ENCODE data around the gene EHMT1. TPM values are rescaled to one million over a fixed set of nuclear protein-coding genes. Genes with fewer than 3 reads are reported as not detected.

EHMT1 gene
- total and polyA plus RNA-seq, 2 of the 8 experiments (the other 6 are each of a cell fraction or from before 2014, with no cell fraction given), result 95.7 to 163 TPM

GRCh38 chr9:137656416-137656815, 37.6 kb downstream of the EHMT1 start:
- peaks cover 0 to 11% (median 2%) of the 10 kb centered on the region in 4 experiments; a peak in 4 of 7 replicates for H3K4me1 ChIP-seq (replicated peaks in 1 of 4; ENCODE audit: control insufficient read depth in 3 of 4, insufficient read depth in 4 of 4, low read length in 3 of 4)
- CTCF ChIA-PET (ENCODE audit: partially characterized antibody), result interaction anchor here (0.6 to 0.9 kb wide), 2 partner anchors 10 to 15 kb away, joined by 3 read pairs; no protein-coding TSS in a partner anchor
- TF ChIP-seq RNF2 (IDR thresholded peaks at IDR 0.05; ENCODE audit: borderline replicate concordance, low read depth, low read length, missing control alignments, poor library complexity, severe bottlenecking), result no peak

More at GRCh38 chr9:137656416-137656815, 37.6 kb downstream of the EHMT1 start:
- no peak overlapping the region for H3K4me3 ChIP-seq (ENCODE audit: extremely low read depth in 1 of 4, insufficient read depth in 2 of 4, low read depth in 3 of 4, low read length in 4 of 4)
- no peak overlapping the region for H2AFZ ChIP-seq (ENCODE audit: low read length)
- no peak overlapping the region for H2BK12ac ChIP-seq (ENCODE audit: low read depth, low read length)
- H3K56ac ChIP-seq (replicated peaks; ENCODE audit: insufficient read length, low read depth, low read length), result no peak overlapping the region
- peaks cover 0 to 17% of the 10 kb centered on the region in 2 experiments for H4K20me1 ChIP-seq (replicated peaks in 1 of 2; ENCODE audit: control insufficient read depth in 1 of 2, insufficient read depth in 2 of 2, low read length in 2 of 2)
- no peak overlapping the region for H3K4ac ChIP-seq (replicated peaks; ENCODE audit: insufficient read length, low read depth, low read length)
- H3K4me2 ChIP-seq (ENCODE audit: insufficient read depth in 1 of 2, low read depth in 2 of 2, low read length in 2 of 2), result no peak overlapping the region
- no peak overlapping the region for H4K91ac ChIP-seq (replicated peaks; ENCODE audit: insufficient read length, low read length)
- H3K36me3 ChIP-seq (ENCODE audit: control insufficient read depth in 2 of 4, insufficient read depth in 4 of 4, low read length in 3 of 4), result peaks cover 0 to 7% (median 0%) of the 10 kb centered on the region in 4 experiments; a peak in 2 of 8 replicates
- H3K14ac ChIP-seq (ENCODE audit: insufficient read length), result no peak overlapping the region
- H3K23me2 ChIP-seq (ENCODE audit: low read depth, low read length), result no peaks in the 10 kb centered on the region; the same call in 1 of the 2 replicates
- H2BK120ac ChIP-seq (replicated peaks; ENCODE audit: low read depth, low read length), result no peak overlapping the region
- no peak overlapping the region for H2BK20ac ChIP-seq (ENCODE audit: low read length)
- no peak overlapping the region for H2AK5ac ChIP-seq (ENCODE audit: low read depth, low read length)
- no peak overlapping the region for H3K18ac ChIP-seq (ENCODE audit: extremely low read depth, low read length)
- 92% methylated on average over 6 of the region's 6 CpGs; no CpG with 5 or more reads in 1 of the 2 experiments for WGBS, 2 experiments (ENCODE audit: extremely low coverage in 1 of 2, insufficient coverage in 1 of 2, insufficient read length in 1 of 2, insufficient replicate concordance in 2 of 2, low coverage in 1 of 2, low lambda C conversion rate in 2 of 2, missing lambda C conversion rate in 1 of 2)
- H2BK15ac ChIP-seq (ENCODE audit: low read length), result no peak overlapping the region
- H3K9ac ChIP-seq (replicated peaks in 1 of 4; ENCODE audit: extremely low read depth in 1 of 4, low read depth in 3 of 4, low read length in 3 of 4), result no peak overlapping the region
- H4K8ac ChIP-seq (ENCODE audit: extremely low read depth, insufficient read depth, low read length), result no peak overlapping the region; the same call in 1 of the 2 replicates
- no peak overlapping the region for H4K5ac ChIP-seq (ENCODE audit: insufficient read length, low read depth, low read length)
- no peak overlapping the region for H3K27ac ChIP-seq (ENCODE audit: low read depth, low read length)
- no peak for DNase-seq (ENCODE audit: low read depth in 1 of 2, low spot score in 2 of 2)
- POLR2A ChIA-PET (ENCODE audit: partially characterized antibody), result interaction anchor here (2.2 kb wide), 1 partner anchor 9 kb away, joined by 10 read pairs; no protein-coding TSS in a partner anchor
- no peaks in the 10 kb centered on the region for H3K9me3 ChIP-seq (ENCODE audit: insufficient read depth in 2 of 2, low read depth in 1 of 2, low read length in 1 of 2)
- peaks cover 16% of the 10 kb centered on the region for H3K79me1 ChIP-seq (ENCODE audit: low read depth, low read length)
- H3K23ac ChIP-seq (ENCODE audit: insufficient read length), result no peak overlapping the region
- H3K27me3 ChIP-seq (replicated peaks in 1 of 4; ENCODE audit: control insufficient read depth in 3 of 4, extremely low read depth in 1 of 4, insufficient read depth in 3 of 4, low read length in 3 of 4), result no peaks in the 10 kb centered on the region
- no peak for FAIRE-seq
- peaks cover 3 to 90% of the 10 kb centered on the region in 2 experiments for H3K79me2 ChIP-seq (ENCODE audit: control insufficient read depth in 1 of 2, insufficient read depth in 2 of 2, low read length in 2 of 2)
- no peak overlapping the region for H2BK5ac ChIP-seq (ENCODE audit: low read depth, low read length)

Data from H1 (cell line).